ENCODE measurements around the gene NOD2.

DNA sequence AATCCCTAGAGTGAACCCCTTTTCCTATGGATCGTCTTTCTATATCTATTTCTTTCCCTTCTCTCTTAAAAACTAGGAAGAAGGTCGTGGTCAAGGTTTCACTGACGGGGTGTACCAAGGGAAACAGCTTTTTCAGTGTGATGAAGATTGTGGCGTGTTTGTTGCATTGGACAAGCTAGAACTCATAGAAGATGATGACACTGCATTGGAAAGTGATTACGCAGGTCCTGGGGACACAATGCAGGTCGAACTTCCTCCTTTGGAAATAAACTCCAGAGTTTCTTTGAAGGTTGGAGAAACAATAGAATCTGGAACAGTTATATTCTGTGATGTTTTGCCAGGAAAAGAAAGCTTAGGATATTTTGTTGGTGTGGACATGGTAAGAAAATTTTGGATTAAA lies 58.1 kb downstream of the NOD2 start:
- TF ChIP-seq CTCF (IDR thresholded peaks at IDR 0.05) (no peak), EP300 (IDR thresholded peaks at IDR 0.05; ENCODE audit: low read depth) (no peak), POLR2A (IDR thresholded peaks at IDR 0.05) (no peak), POLR2AphosphoS5 (IDR thresholded peaks at IDR 0.05) (no peak)

Measured in transverse colon (tissue), 4 donors.